ENCODE data around the gene ESR1.
"Not testable (repeated sequence)": the region's sequence is repeated elsewhere in the genome, so short reads cannot be mapped to it uniquely, and the experiment has no call there.

ESR1 gene

DNA sequence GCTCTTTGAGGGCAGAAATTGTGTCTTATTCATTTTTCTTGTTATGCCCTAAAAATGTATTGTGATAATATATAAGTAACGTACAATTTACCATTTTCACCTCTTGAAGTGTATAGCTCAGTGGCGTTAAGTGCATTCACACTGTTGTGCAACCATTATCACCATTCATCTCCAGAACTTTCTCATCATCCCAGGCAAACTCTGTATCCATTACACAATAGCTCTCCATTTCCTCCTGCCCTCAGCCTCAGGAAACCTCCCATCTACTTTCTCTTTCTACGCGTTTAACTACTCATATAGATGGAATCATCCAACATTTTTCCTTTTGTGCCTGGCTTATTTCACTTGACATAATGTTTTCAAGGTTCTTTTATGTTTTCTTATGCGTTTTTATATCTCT is 184.6 kb downstream of the ESR1 start:
- DNase-seq (ENCODE audit: low read depth) = no peak

GRCh38 chr6:151993364-151993763 is 185.9 kb downstream of the ESR1 start:
- DNase-seq (ENCODE audit: low read depth) = no peak

DNA sequence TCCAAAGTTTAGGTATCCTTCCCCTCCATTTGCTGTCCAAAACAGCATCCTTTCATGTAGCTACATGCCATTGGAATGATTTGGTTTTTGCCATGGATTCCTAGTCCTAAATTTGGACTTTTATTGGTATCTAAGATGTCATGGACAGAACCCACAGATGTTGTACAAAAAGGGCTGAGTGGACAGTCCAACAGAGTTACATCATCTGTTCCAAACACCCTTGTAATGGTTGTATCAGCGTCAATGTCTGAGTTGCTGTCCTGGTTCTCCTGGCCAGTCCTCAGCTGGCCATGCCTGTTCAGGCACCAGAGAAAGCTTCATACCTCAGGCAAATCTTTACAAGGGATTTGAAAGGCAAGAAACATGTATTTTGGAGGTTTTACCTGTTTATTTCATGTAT is 191.3 kb downstream of the ESR1 start:
- no peak for DNase-seq (ENCODE audit: low read depth)

- no peak for DNase-seq (ENCODE audit: low read depth)
These were observed 191.7 kb downstream of the ESR1 start for GRCh38 chr6:151999194-151999593.

DNA sequence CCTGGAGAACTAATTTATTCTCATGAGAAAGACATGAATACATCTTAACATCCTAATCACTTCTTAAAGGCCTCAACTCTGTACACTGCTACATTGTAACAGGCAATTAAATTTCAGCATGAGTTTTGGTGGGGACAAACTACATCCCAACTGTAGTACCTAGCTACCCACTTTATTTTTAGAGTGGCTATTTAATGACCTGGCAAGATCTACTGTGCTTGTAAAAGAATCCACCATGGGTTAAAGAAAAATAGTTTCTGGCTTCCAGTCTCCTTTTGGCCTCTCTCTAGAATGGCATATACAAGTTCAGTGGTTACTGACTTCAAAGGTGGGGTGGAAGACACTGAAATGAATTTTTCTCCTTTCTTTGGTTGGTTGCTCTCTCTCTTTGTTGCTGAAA is 193.9 kb downstream of the ESR1 start:
- no peak for DNase-seq (ENCODE audit: low read depth)

- DNase-seq (ENCODE audit: low read depth) = no peak
These were observed 194.8 kb downstream of the ESR1 start for GRCh38 chr6:152002306-152002705.

DNA sequence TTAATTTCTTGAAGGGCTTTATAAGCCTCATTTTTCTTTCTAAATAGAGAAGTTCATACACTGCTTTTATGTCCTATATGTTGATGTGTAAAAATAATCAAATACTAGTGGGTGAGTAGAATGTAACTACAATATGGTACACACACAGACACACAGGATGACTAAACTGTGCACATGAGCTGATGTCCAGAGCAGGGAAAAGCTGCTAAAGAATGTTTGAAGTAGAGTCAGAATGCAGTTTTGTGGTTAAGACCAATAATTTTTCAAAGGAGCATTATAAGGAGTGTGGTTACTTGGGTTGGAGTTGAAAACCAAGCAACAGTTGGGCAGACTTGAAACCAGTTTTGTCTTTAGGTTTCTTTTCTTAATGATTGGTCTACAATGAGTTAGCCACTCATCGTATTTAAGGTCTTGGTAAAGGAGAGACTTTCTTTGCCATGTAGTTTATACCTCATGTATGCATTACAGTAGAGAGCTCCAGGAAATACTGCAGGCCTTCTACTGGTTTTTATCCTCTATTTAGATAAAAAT is 196.6 kb downstream of the ESR1 start:
- DNase-seq (ENCODE audit: low read depth) = no peak

GRCh38 chr6:152004896-152005295 is 197.4 kb downstream of the ESR1 start:
- no peak for DNase-seq (ENCODE audit: low read depth)

GRCh38 chr6:152008779-152009178 is 201.3 kb downstream of the ESR1 start:
- no peak for DNase-seq (ENCODE audit: low read depth)

DNA sequence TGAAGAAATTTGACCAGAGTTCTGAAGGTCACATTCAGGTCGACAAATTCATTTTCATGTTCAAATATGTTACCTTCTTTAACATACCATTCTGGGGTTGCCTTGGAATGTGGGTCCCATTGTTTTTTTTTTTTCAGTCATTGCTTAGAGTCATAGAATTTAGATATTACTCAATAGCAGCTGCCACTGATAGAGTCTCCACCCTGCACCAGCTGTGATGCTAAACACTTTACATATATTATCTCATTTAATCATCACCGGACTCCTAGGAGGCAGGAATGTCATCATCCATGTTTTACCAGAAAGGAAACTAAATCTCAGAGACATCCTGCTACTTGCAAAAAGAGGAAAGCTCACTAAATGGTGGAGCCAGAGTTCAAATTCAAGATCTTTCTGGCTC is 204.7 kb downstream of the ESR1 start:
- DNase-seq (ENCODE audit: low read depth) = no peak

DNA sequence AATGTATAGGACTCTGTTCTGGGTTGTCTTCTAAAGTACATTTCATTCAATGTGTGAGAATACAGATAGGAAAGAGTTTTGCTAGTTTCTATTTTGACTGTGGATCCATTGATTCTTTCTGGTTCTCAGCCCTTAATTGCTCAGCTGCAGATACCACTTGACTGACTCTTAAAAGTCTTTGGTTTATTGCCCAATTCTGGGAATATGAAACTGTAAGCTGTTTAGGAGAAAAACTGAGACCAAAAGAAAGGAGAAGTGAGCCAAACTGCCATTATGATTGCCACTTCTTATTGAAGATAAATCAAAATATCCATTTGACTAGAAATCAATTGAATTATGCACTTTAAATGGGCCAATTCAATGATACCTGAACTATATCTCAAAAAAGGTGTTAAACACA is 211.4 kb downstream of the ESR1 start:
- no peak for DNase-seq (ENCODE audit: low read depth)

DNA sequence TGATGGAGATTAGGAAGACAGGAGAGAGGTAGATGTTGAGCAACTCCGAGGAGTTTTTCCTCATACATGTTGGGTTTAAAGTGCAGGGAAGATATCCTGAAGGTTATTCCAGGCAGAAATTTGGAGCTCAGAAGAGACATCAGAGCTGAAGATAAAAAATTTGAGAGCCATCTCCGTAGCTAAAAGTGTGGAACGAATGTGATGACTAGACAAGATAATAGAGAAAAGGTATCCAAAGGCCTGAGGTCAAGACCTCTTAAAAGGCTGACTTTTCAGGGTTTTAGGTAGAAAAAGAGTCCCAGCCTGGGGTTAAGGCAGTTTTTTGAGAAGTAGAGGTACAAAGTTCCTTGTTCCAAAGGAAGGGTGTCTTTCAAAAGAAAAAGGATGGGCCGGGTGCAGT is 214.8 kb downstream of the ESR1 start:
- DNase-seq (ENCODE audit: low read depth) = no peak

DNA sequence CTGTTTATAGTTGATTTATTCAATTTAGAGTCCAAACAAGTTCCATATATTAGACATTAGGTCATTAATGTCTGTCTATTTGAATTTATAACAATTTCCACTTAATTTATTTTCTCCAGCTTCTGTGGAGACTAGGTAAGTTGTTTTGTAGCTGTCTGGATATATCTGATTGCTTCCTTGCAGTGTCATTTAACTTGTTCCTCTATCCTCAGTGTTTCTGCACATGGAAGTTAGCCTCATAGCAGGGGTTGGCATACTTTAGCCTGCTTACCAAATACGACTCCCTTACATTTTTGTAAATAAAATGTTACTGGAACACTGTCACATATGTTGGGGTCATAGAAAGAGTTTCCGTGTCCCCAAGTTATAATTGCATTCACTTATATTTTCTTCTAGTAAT is 216.1 kb downstream of the ESR1 start:
- no peak for DNase-seq (ENCODE audit: low read depth)

DNA sequence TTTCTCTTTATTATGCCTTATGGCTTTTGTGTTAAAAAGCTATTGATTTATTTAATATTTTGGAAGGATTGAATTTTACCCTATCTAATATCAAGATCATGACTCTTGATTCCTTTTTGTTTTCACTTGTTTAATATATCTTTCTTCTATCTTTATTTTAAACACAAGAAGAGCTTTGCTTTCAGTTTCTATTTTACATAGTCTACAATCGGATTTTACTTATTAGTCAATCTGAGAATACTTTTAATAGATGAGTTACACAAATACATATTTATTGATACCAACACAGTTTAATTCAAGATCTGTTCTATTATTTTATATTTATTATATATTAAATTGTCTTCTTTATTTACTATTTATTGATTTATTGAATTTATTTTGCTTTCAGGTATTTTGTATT is 218.8 kb downstream of the ESR1 start:
- DNase-seq (ENCODE audit: low read depth) = no peak

GRCh38 chr6:152026744-152027143 is 219.3 kb downstream of the ESR1 start:
- not testable (repeated sequence) for DNase-seq (ENCODE audit: low read depth)

GRCh38 chr6:152033765-152034164 is 226.3 kb downstream of the ESR1 start:
- DNase-seq (ENCODE audit: low read depth) = not testable (repeated sequence)

DNA sequence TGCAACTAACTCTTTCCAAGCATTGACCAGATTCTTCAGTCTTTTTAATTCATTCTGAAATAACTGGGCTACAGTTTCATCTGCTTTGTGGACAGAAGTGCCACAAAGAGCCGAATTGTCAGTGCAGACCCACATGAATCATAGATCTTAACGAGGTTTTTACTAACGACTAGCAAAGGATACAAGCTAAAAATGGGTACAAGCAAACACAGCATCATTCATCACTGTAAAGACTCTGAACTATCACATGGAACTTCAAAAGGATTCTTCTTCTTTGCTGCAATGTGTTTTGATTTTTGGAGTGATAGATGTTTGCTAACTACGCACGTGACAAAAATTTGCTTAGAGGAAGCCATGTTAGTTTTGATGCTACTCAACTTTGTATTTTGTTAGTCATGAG is 227.1 kb downstream of the ESR1 start:
- DNase-seq (ENCODE audit: low read depth) = no peak

- DNase-seq (ENCODE audit: low read depth) = no peak
These were observed 238.6 kb downstream of the ESR1 start for GRCh38 chr6:152046118-152046517.

- DNase-seq (ENCODE audit: low read depth) = no peak
These were observed 241.4 kb downstream of the ESR1 start for GRCh38 chr6:152048921-152049320.

- DNase-seq (ENCODE audit: low read depth) = no peak
These were observed 242.0 kb downstream of the ESR1 start for GRCh38 chr6:152049502-152049901.

GRCh38 chr6:152050451-152051195 is 243.1 kb downstream of the ESR1 start:
- no peak for DNase-seq (ENCODE audit: low read depth)

- DNase-seq (ENCODE audit: low read depth) = no peak
These were observed 244.6 kb downstream of the ESR1 start for GRCh38 chr6:152052061-152052460.

- no peak for DNase-seq (ENCODE audit: low read depth)
These were observed 245.8 kb downstream of the ESR1 start for GRCh38 chr6:152053332-152053731.

DNA sequence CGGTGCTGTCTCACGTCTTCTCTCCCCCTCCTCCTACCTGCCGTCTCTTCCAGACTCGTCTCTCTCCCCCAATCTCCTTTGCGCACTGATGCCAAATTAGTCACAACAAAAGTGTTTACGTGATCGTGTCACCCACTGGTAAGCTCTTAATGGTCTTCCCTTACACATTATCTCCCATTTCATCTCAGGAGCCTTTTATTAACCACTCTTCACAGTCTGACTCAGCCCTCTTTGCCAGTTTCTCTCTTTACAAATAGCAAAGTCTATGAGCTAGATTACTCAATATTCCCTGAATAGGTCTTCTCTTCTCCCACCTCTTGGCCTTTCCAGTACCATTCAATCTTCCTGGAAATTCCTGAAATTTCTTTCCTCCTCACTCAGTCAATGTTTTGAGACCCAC is 247.0 kb downstream of the ESR1 start:
- no peak for DNase-seq (ENCODE audit: low read depth)
